Adipocyte (in vitro differentiated cells): ENCODE measurements around the gene THAP10.
"Not testable (repeated sequence)": the region's sequence is repeated elsewhere in the genome, so short reads cannot be mapped to it uniquely, and the experiment has no call there.

Source experiments
- DNase-seq: peaks from one replicate; pipeline ENCODE4 v3.0.0-alpha.2; 2015; ENCODE audit warnings: low read depth
- H3K27me3 ChIP-seq: replicated peaks from 2 replicates; pipeline ENCODE4 v1.7.0; 2013; ENCODE audit warnings: mild to moderate bottlenecking, low read length, moderate library complexity; ENCODE audit not compliant: control insufficient read depth, insufficient read depth
- H3K36me3 ChIP-seq: 2 replicates; pipeline ENCODE4 v1.7.0; 2013; ENCODE audit warnings: low read length, mild to moderate bottlenecking, moderate library complexity; ENCODE audit not compliant: control insufficient read depth, insufficient read depth, severe bottlenecking
- H3K4me1 ChIP-seq: 2 replicates; pipeline ENCODE4 v1.7.0; 2013; ENCODE audit warnings: mild to moderate bottlenecking, low read length, moderate library complexity; ENCODE audit not compliant: control insufficient read depth, insufficient read depth
- H3K4me3 ChIP-seq: 2 replicates; pipeline ENCODE4 v1.7.0; 2013; ENCODE audit warnings: mild to moderate bottlenecking, low read length, moderate library complexity
- H3K9ac ChIP-seq: 2 replicates; pipeline ENCODE4 v1.7.0; 2013; ENCODE audit warnings: mild to moderate bottlenecking, low read length, moderate library complexity
- H3K9me3 ChIP-seq: 2 replicates; pipeline ENCODE4 v1.7.0; 2013; ENCODE audit warnings: mild to moderate bottlenecking, low read length, moderate library complexity; ENCODE audit not compliant: control insufficient read depth

THAP10 gene

DNA sequence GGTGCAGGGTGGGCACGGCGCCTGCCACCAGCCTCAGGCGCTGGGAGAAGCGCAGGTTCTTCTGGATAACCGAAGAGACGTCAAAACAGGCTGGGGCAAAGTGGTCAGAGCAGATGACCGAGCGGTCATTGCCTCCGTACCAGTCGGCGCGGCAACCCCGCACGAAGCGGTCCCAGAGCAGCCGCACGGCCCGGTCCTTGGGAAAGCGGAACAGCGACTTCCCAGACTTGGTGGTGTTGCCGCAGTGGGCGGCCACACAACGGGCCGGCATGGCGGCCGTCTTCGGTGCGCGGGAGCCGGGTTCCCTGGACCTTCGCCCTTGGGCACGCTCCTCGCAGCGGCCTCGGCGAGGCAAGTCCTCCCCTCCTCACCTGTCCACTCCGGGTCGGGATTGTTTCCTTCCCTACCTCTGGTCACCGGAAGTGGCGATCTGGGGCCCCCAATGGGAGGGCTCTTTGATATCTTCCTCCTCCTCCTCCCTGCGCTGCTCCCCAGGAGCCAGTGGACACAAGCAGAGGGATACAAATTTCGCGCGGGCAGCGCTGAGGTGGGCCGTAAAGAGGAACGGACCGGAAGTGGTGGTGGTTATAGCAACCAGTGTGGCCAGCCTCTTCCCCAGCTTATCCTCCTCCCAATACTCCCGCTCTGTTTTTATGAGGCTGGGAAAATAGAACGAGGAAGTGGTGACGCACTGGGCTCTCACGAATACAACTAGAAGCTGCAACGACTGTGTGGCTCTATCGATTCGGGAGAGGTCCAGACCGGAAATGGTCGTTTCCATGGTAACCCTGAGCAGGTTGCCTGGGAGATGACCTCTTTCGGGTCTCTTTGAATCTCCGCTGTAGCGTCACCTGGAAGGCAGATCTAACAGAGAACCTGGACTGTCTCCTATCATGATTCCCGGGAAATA, at the start of gene THAP10, which contains the start of gene LRRC49:
Gene THAP10, minus strand, starts transcription at position 432 of the 910 bp plus-strand sequence. Its CDS starts 161 bp downstream, at position 271.
Gene LRRC49, plus strand, starts transcription at position 825 of the 910 bp plus-strand sequence. Its CDS starts 69 bp downstream, at position 894.
- Histone ChIP-seq H3K9ac (peak within 1 kb of the TSS; percentile 84), H3K36me3 (no peaks in the 10 kb centered on the region), H3K9me3 (no peaks in the 10 kb centered on the region), H3K4me1 (peaks cover 8% of the 10 kb centered on the region), H3K4me3 (peak within 1 kb of the TSS; percentile 86), H3K27me3 (no peaks in the 10 kb centered on the region)
- peak; percentile 94 for DNase-seq

DNA sequence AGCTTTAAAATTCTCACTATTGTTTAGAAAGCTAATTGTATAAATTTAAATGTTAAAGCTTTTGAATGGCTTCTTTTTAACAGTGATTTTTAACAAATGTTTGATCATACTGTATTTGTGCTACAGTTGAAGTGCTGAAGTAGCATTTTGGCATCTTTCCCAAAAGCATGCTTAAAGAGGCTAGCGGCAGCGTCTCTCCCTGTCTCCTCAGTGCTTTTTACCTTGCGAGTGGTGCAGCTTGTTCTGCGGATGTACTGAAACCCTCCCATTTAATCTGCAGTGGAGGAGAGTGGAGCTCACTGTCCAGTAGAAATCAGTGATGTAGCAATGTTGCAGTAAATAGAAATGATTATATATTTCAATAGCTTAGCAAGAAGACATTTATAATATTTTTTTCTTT, 44.1 kb upstream of the THAP10 start:
- Histone ChIP-seq H3K9me3 (no peaks in the 10 kb centered on the region), H3K36me3 (no peaks in the 10 kb centered on the region), H3K4me3 (no peak overlapping the region)

DNA sequence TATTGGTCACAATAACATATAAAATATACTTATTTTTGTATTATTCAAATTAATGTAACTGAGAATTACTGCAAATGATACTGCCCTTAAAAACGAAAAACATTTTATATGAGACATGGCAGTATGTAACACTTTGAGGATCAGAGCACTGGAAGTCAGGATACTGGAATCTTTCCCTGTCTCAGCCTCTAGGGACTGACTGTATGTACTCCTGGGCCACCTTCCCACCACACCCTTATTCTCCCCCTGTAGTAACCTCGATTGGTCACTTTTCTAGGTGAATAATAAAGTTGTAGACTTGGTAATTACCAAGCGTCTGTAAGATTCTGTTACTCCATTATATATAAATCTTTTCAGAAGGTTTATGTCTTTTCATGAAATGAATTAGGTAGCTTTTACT, 43.4 kb upstream of the THAP10 start:
- Histone ChIP-seq H3K9me3 (no peaks in the 10 kb centered on the region), H3K9ac (no peak overlapping the region), H3K36me3 (no peaks in the 10 kb centered on the region), H3K27me3 (no peaks in the 10 kb centered on the region), H3K4me1 (peaks cover 3% of the 10 kb centered on the region), H3K4me3 (no peak overlapping the region)
- no peak for DNase-seq

More for the DNA sequence above, 44.1 kb upstream of the THAP10 start:
- Histone ChIP-seq H3K9ac (no peak overlapping the region), H3K4me1 (peaks cover 3% of the 10 kb centered on the region), H3K27me3 (no peaks in the 10 kb centered on the region)
- no peak for DNase-seq

DNA sequence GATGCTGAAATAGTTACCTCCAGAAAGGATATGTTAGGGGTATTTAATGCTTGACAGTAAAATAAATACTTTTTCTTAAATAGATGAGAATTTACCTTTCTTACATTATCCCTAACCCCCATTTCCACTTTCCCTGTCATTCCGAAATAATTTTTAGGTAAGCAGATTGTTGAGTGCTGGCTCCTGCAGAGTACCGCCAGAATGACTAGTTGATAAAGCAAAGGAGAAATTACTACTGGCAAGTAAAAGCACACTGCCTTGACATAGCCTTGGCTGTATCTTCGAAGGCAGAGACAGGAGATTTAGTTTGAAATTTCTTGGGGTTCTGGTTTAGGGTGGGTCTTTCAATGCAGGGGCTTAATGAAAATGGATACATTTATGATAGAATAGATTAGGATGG, 41.2 kb upstream of the THAP10 start:
- H3K9me3 ChIP-seq: no peaks in the 10 kb centered on the region
- peaks cover 3% of the 10 kb centered on the region for H3K4me1 ChIP-seq
- no peak overlapping the region for H3K4me3 ChIP-seq
- no peak for DNase-seq
- no peaks in the 10 kb centered on the region for H3K36me3 ChIP-seq
- no peak overlapping the region for H3K9ac ChIP-seq
- H3K27me3 ChIP-seq: no peaks in the 10 kb centered on the region

DNA sequence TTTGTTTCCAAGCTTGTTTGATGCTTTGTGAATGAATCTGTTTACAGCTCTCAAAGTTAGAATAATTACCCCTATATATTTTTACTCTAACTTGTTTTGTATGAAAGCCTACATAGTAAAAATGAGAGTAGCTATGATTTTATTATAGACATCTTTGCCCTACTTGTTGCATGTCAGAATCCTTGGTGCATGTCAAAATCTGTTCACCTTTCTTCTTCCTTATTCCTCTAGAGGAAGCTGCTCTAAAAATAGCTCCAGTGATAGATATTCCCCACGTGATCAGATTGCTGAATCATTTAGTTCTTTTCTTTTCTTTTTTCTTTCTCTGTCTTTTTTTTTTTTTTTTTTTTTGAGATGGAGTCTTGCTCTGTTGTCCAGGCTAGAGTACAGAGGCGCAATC, 40.2 kb upstream of the THAP10 start:
- Histone ChIP-seq H3K9me3 (no peaks in the 10 kb centered on the region), H3K36me3 (no peaks in the 10 kb centered on the region)
- DNase-seq: no peak

DNA sequence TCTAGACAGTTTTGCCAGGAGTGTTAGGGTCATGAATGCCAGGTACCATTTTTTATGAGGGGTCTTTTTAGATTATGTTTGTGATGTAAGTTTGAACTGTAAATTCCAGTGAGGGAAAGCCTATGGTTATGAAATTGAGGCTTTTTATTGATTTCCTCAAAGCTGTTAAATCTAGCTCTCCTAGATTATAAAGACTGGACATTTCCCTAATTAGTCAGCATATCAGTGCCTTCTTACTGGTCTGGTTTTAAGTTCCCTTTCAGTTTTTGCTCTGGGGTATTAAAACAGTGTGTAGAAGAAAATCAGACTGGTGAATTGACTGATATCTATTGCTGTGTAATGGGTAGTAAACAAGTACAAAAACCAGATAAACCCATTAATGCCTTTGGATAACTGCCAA, 39.6 kb upstream of the THAP10 start:
- H3K27me3 ChIP-seq: no peaks in the 10 kb centered on the region
- no peak for DNase-seq
- no peak overlapping the region for H3K9ac ChIP-seq
- no peak overlapping the region for H3K4me3 ChIP-seq
- no peaks in the 10 kb centered on the region for H3K9me3 ChIP-seq
- no peaks in the 10 kb centered on the region for H3K36me3 ChIP-seq
- H3K4me1 ChIP-seq: peaks cover 3% of the 10 kb centered on the region

More for the DNA sequence above, 40.2 kb upstream of the THAP10 start:
- Histone ChIP-seq H3K9ac (no peak overlapping the region), H3K4me3 (no peak overlapping the region), H3K4me1 (peaks cover 3% of the 10 kb centered on the region), H3K27me3 (no peaks in the 10 kb centered on the region)

DNA sequence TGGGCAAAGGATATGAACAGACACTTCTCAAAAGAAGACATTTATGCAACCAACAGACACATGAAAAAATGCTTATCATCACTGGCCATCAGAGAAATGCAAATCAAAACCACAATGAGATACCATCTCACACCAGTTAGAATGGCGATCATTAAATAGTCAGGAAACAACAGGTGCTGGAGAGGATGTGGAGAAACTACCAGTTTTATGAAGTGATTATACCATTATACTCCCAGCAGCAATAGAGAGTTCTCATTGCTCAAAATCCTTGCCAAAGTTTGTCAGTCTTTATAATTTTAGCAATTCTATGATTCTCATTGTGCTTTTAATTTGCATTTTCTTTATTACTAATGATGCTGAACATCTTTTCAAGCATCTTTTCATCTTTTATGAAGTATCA, 34.7 kb upstream of the THAP10 start:
- H3K36me3 ChIP-seq, H3K4me3 ChIP-seq, H3K9me3 ChIP-seq, H3K27me3 ChIP-seq, DNase-seq, H3K9ac ChIP-seq, H3K4me1 ChIP-seq: not testable (repeated sequence)

DNA sequence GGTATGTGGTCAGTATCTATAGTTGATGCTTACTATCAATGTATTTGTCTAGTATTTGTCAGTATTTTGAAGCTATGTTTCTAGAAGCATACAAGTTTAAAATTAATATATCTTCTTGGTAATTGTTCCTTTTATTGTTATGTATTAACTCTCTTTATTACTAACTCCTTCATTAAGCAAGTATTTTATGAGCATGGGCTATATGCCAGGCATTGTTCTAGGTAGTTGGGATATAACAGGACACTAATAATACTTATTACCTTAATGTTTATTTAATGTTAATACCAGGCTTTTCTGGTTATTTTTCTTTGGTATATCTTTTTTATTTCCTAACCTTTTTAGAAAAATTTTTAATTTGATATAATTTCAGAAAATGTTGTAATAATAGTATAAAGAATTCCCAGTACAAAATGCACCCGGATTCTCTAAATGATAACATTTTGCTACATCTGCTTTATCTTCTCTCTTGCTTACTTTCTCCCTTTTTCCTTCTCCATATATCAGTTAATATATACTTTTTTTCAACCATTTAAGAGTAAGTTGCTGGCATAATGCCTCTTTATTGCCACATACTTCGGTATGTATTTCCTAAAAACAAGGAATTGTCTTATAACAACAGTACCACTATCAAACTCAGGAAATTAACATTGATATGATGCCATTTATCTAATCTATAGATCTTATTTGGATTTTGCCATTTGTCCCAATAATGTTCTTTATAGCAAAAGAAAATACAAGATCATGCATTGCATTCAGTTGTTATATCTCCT, 31.3 kb upstream of the THAP10 start:
- Histone ChIP-seq H3K9ac (no peak overlapping the region), H3K4me1 (peaks cover 4% of the 10 kb centered on the region), H3K9me3 (no peaks in the 10 kb centered on the region), H3K4me3 (no peak overlapping the region), H3K36me3 (no peaks in the 10 kb centered on the region), H3K27me3 (no peaks in the 10 kb centered on the region)
- DNase-seq: peak; percentile 38

DNA sequence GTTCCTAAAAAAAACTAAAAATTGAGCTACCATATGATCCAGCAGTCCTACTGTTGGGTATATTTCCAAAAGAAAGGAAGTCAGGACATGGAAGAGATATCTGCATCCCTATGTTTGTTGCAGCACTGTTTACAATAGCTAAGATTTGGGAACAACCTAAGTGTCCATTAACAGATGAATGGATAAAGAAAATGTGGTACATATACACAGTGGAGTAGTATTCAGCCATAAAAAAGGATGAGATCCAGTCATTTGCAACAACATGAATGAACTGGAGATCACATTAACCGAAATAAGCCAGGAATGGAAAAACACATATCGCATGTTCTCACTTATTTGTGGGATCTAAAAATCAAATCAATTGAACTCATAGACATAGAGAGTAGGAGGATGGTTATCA, 29.9 kb upstream of the THAP10 start:
- Histone ChIP-seq H3K27me3 (no peaks in the 10 kb centered on the region), H3K36me3 (no peaks in the 10 kb centered on the region), H3K9ac (no peak overlapping the region), H3K4me1 (peaks cover 4% of the 10 kb centered on the region), H3K9me3 (no peaks in the 10 kb centered on the region), H3K4me3 (no peak overlapping the region)
- DNase-seq: no peak

DNA sequence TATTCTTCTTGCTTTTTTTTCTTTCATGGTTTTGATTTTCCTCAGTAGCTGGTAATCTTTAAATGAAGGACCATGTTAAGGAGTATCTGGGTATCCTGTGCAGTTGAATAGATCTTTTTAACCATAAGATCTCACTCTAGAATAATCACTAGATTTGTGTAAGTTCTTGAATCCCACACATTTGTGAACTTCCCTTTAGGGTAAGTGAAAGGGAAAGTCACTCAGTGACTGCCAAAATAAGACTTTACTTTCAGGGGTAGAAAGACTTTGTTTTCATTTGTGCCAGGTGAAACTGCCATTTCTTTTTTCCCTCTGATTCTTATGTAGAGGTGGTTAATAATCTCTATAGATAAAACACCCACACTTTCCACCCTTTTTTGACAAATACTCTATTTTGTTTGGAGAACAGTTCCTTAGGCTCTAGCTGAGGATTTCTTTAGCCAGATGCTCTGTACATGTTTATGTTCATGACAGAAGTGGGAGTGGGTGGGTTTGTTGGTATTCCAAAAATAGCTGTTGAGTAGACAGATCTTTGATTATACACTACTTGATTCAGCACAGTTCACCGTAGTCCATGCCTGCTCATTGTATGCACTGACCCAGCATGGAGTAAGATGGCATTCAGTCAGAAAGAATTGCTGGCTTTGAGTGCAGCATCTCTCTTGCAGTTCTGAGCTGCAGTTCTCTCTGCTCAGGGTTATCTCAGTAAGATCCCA, 28.9 kb upstream of the THAP10 start:
- Histone ChIP-seq H3K9me3 (no peaks in the 10 kb centered on the region), H3K4me1 (peaks cover 4% of the 10 kb centered on the region), H3K4me3 (no peak overlapping the region), H3K36me3 (no peaks in the 10 kb centered on the region), H3K9ac (no peak overlapping the region), H3K27me3 (no peaks in the 10 kb centered on the region)
- no peak for DNase-seq

DNA sequence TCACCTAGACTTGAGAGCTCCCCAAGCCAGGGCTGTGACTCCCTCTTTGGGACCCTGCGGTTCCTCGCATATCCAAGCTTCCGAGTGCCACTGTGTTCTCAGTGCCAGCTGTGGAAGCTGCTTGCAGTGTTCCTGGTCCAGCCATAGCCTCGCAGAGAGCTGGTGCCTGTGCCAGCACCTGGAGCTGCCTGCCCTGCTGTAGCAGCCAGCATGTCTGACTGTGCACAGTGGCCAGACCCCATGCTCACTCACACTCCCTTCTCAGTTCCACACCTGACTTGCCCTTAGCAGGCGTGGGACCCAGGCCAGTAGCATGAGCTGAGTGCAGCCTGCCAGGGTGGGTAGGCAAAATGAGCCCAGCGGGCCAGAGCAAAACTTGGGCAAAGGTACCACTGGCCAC, 25.7 kb upstream of the THAP10 start:
- no peak overlapping the region for H3K4me3 ChIP-seq
- no peak for DNase-seq
- peaks cover 7% of the 10 kb centered on the region for H3K4me1 ChIP-seq
- no peaks in the 10 kb centered on the region for H3K27me3 ChIP-seq
- H3K9me3 ChIP-seq: no peaks in the 10 kb centered on the region
- no peak overlapping the region for H3K9ac ChIP-seq
- no peaks in the 10 kb centered on the region for H3K36me3 ChIP-seq
